Psoas muscle (tissue), 8 donors: ENCODE results near the gene ERICH2. TPM values are rescaled to one million over a fixed set of nuclear protein-coding genes. Genes with fewer than 3 reads are reported as not detected.

ENCODE experiments used
- ATAC-seq, 4 donors: fragments of 200-7000 bp; cut with Tn5 transposase; one replicate each; pipeline ENCODE4 v1.9.1; 2020; ENCODE audit warnings: moderate library complexity in 3 of 4, mild to moderate bottlenecking in 2 of 4
- DNase-seq, 2 donors: peaks; one replicate each; pipeline ENCODE4 v3.0.0-alpha.2; 2020
- H3K27ac ChIP-seq: fragments of 200-600 bp; one replicate; pipeline ENCODE4 v1.8.0; 2022
- H3K27me3 ChIP-seq, 3 donors: fragments of 200-600 bp in 1 of 3; one replicate each; pipeline versions ENCODE4 v1.6.1 to v1.8.0; 2013 to 2022; ENCODE audit warnings: low read length in 2 of 3, mild to moderate bottlenecking in 2 of 3, moderate library complexity in 1 of 3; ENCODE audit not compliant: insufficient read depth in 3 of 3
- H3K36me3 ChIP-seq, 2 donors: fragments of 200-600 bp in 1 of 2; one replicate each; pipeline versions ENCODE4 v1.6.1 to v1.8.0; 2013 to 2022; ENCODE audit warnings: low read depth in 1 of 2, mild to moderate bottlenecking in 1 of 2, moderate library complexity in 1 of 2; ENCODE audit not compliant: insufficient read depth in 1 of 2
- H3K4me1 ChIP-seq: fragments of 200-600 bp; one replicate; pipeline ENCODE4 v1.8.0; 2022
- H3K4me3 ChIP-seq: fragments of 200-600 bp; one replicate; pipeline ENCODE4 v1.8.0; 2022; ENCODE audit warnings: mild to moderate bottlenecking
- H3K9me3 ChIP-seq: fragments of 200-600 bp; one replicate; pipeline ENCODE4 v1.8.0; 2022
- CTCF ChIP-seq: fragments of 200-600 bp; IDR thresholded peaks from one replicate; pipeline ENCODE4 v1.8.0; 2022; ENCODE audit warnings: antibody characterized with exemption
- WGBS, 3 donors: extraction: QIAGEN DNeasy Blood & Tissue Kit; methylation state at CpG; one replicate each; pipeline versions ENCODE4 v1.1.6 to v1.1.7; 2013; 5-methylcytosine and 5-hydroxymethylcytosine counted together
- intact Hi-C, 2 donors: fragments of 100-400 bp; cut with DNase I; formaldehyde crosslinking; loops; one replicate each; pipeline versions ENCODE4 v1.11.0 to v1.14.2; 2022
- polyA plus RNA-seq, 3 donors: library from polyadenylated mRNA; stranded (reverse); fragments of 200-250 nt; gene quantifications; one replicate each; pipeline ENCODE4 v1.2.3, GENCODE V29; 2013
- total RNA-seq, 4 donors: library from RNA; stranded (reverse); fragmentation: NEBNext Ultra II Directional in 2 of 4; extraction: Animal tissue kit (Norgen Biotek cat#: 25700) in 2 of 4; gene quantifications; one replicate each; pipeline versions ENCODE4 v1.2.1 to v1.2.4, GENCODE V29; 2021 to 2023
- donor health status: healthy with polysubstance abuse.
- donor health status: DM: no; HTN: no; CAD: no; lungs with moderate emphysema.
- donor health status: Bipolar disorder and iron deficiency.
- donor health status: healthy.
- donor health status: DM: yes; HTN: yes; CAD: no.
- donor health status: DM: no; HTN: no; CAD: no.
- donor health status: DM: no; HTN: no; CAD: no.
- donor health status: DM: yes; HTN: yes; CAD: no.

ERICH2 gene
- total and polyA plus RNA-seq, 7 donors, result 0.17 to 0.64 (median 0.40) TPM; not detected in 2

GRCh38 chr2:170816504-170817092, 46.4 kb downstream of the ERICH2 start, which contains the start of gene GAD1:
TSS of gene GAD1 (plus strand) at chr2:170816887. CDS start at chr2:170818592, 1,705 bp downstream.
- Histone ChIP-seq H3K4me1 (peaks cover 49% of the 10 kb centered on the region), H3K4me3 (peak within 1 kb of the TSS; percentile 66), H3K9me3 (no peaks in the 10 kb centered on the region), H3K27ac (no peak within 1 kb of the TSS), H3K36me3 (no peaks in the 10 kb centered on the region), H3K27me3 (peaks cover 3 to 91% (median 52%) of the 10 kb centered on the region in 3 donors)
- WGBS, 3 donors, result 0 to 1% (median 1%) methylated on average over 47 to 49 of the region's 49 CpGs
- ATAC-seq (peak; percentile 28 to 66 (median 64)), DNase-seq (peak; percentile 33 to 67)
- intact Hi-C loops, result loop anchor here (10.0 kb wide), 3 partner anchors 112 to 492 kb away; no protein-coding TSS in a partner anchor
- TF ChIP-seq CTCF, result no peak

GRCh38 chr2:170817093-170818035, 47.2 kb downstream of the ERICH2 start:
- Histone ChIP-seq H3K4me3 (peak overlapping the region; percentile 66), H3K9me3 (no peaks in the 10 kb centered on the region), H3K27ac (no peak overlapping the region), H3K27me3 (peaks cover 3 to 99% (median 58%) of the 10 kb centered on the region in 3 donors), H3K4me1 (peaks cover 56% of the 10 kb centered on the region), H3K36me3 (no peaks in the 10 kb centered on the region)
- ATAC-seq, result peak in 2 of 4 donors; percentile 19 to 30
- WGBS, 3 donors, result 0 to 1% (median 1%) methylated on average over 58 to 69 of the region's 69 CpGs
- no peak for TF ChIP-seq CTCF
- intact Hi-C loops, result loop anchor here (10.0 kb wide), 3 partner anchors 113 to 493 kb away; no protein-coding TSS in a partner anchor
- no peak for DNase-seq

- DNase-seq (no peak), ATAC-seq (peak in 1 of 4 donors; percentile 1)
- Histone ChIP-seq H3K4me1 (peaks cover 64% of the 10 kb centered on the region), H3K36me3 (no peaks in the 10 kb centered on the region), H3K27ac (no peak overlapping the region), H3K9me3 (no peaks in the 10 kb centered on the region), H3K4me3 (peak overlapping the region; percentile 66), H3K27me3 (peaks cover 3 to 100% (median 55%) of the 10 kb centered on the region in 3 donors)
- WGBS, 3 donors, result 1 to 2% (median 1%) methylated on average over 40 to 60 of the region's 60 CpGs
- no peak for TF ChIP-seq CTCF
- intact Hi-C loops, result loop anchor here (10.0 kb wide), 3 partner anchors 113 to 493 kb away; no protein-coding TSS in a partner anchor
Measured at GRCh38 chr2:170818036-170818751, 48.0 kb downstream of the ERICH2 start.

- Histone ChIP-seq H3K36me3 (no peaks in the 10 kb centered on the region), H3K27ac (no peak overlapping the region), H3K9me3 (no peaks in the 10 kb centered on the region), H3K27me3 (peaks cover 2 to 99% (median 49%) of the 10 kb centered on the region in 3 donors), H3K4me3 (peak overlapping the region; percentile 66), H3K4me1 (peaks cover 67% of the 10 kb centered on the region)
- DNase-seq (no peak), ATAC-seq (no peak)
- no peak for TF ChIP-seq CTCF
- intact Hi-C loops, result loop anchor here (10.0 kb wide), 3 partner anchors 114 to 494 kb away; no protein-coding TSS in a partner anchor
- 5 to 7% (median 7%) methylated on average over 29 to 30 of the region's 30 CpGs for WGBS, 3 donors
Measured at GRCh38 chr2:170818752-170819470, 48.7 kb downstream of the ERICH2 start.
